LNCaP clone FGC (cell line): Measurements from ENCODE around the gene IL15.

ENCODE experiments used
- DNase-seq: peaks from one replicate; pipeline ENCODE4 v3.0.0-alpha.2; 2011; ENCODE audit warnings: low read depth
- H3K4me3 ChIP-seq: 2 replicates; pipeline ENCODE4 v1.5.1; 2011; ENCODE audit warnings: mild to moderate bottlenecking, low read depth, low read length, control low read depth
- TF ChIP-seq, protein P1 (sequence below): IDR thresholded peaks from 2 replicates; pipeline ENCODE4 v1.5.1; 2012; ENCODE audit warnings: mild to moderate bottlenecking; ENCODE audit not compliant: control insufficient read depth, insufficient read depth; ENCODE audit errors: extremely low read depth

IL15 gene

DNA sequence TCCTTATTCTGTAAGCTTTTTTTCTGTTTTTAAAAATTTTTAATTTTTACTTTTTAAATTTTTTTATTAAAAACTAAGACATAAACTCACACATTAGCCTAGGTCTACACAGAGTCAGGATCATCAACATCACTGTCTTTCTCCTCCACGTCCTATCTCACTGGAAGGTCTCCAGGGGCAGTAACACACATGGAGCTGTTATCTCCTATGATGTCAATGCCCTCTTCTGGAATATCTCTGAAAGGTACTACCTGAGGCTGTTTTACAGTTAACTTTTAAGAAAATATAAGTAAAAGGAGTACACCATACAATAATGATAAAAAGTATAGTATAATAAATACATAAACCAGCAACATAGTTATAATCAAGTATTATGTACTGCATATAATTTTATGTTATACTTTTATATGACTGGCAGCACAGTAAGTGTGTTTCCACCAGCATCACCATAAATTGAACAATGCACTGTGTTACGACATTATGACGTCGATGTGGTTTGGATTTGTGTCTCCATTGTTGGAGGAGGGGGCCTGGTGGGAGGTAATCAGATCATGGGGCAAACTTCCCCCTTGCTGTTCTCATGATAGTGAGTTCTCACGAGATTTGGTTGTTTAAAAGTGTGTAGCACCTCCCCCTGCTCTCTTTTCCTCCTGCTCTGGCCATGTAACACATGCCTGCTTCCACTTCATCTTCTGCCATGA, 21.3 kb downstream of the IL15 start:
- H3K4me3 ChIP-seq = no peak overlapping the region
- DNase-seq = no peak
- TF ChIP-seq, protein P1, sequence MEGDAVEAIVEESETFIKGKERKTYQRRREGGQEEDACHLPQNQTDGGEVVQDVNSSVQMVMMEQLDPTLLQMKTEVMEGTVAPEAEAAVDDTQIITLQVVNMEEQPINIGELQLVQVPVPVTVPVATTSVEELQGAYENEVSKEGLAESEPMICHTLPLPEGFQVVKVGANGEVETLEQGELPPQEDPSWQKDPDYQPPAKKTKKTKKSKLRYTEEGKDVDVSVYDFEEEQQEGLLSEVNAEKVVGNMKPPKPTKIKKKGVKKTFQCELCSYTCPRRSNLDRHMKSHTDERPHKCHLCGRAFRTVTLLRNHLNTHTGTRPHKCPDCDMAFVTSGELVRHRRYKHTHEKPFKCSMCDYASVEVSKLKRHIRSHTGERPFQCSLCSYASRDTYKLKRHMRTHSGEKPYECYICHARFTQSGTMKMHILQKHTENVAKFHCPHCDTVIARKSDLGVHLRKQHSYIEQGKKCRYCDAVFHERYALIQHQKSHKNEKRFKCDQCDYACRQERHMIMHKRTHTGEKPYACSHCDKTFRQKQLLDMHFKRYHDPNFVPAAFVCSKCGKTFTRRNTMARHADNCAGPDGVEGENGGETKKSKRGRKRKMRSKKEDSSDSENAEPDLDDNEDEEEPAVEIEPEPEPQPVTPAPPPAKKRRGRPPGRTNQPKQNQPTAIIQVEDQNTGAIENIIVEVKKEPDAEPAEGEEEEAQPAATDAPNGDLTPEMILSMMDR = peak; percentile 30; the same call in 1 of the 2 replicates

DNA sequence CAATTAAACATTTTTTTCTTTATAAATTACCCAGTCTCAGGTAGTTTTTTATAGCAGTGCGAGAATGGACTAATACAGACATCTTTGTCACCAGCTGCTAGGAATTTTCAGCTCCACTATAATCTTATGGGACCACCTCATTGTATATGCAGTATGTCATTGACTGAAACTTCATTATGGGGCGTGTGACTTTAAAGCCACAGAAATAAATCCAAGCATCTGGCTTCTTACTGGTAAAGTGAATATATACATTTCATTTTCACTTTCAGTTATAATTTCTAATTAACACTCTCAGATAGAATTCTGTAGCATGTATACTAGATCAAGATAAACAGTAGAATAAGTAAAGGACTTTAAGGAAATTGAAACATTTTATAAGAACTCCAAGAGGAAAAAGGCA, 21.9 kb downstream of the IL15 start:
- no peak overlapping the region for H3K4me3 ChIP-seq
- DNase-seq = no peak
- TF ChIP-seq, protein P1 = no peak

DNA sequence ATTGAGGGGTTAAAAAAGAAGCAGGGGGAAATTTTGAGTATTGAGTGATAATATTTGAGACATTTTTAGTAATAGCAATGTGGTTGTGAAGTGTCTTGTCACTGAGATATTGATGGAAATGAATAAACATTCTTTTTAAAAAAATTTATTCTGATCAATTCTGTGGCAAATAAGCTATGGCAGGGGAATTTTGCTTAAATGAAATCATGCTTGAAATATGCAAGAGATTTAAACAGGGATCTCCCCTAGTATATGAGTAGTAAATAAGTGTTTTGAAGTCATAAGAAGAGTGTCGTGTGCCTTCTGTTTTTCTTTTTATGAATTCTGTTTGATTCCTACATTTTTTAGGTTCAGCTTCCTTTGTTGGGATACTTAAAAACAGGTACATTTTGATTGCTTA, 23.2 kb downstream of the IL15 start:
- TF ChIP-seq, protein P1 = no peak
- H3K4me3 ChIP-seq = no peak overlapping the region
- DNase-seq = no peak

DNA sequence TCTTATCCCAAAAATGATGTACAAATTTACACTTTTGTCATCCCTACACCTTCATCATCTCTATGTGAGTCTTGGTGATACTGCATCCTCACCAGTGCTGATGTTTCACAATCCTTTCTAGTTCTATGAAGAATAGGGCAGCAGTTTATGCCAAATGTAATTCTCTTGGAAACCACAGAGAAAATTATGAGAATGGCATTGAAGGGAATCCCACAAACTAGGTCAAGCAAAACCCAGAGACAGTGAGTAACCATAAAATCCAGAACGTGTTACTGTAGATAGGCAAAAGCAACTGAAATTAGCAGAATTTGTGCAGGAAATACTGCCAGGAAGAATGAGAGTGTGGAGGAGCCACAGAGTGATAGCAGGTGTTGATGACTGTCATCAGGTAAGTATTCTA, 24.5 kb downstream of the IL15 start:
- H3K4me3 ChIP-seq = no peak overlapping the region
- TF ChIP-seq, protein P1 = no peak
- no peak for DNase-seq

DNA sequence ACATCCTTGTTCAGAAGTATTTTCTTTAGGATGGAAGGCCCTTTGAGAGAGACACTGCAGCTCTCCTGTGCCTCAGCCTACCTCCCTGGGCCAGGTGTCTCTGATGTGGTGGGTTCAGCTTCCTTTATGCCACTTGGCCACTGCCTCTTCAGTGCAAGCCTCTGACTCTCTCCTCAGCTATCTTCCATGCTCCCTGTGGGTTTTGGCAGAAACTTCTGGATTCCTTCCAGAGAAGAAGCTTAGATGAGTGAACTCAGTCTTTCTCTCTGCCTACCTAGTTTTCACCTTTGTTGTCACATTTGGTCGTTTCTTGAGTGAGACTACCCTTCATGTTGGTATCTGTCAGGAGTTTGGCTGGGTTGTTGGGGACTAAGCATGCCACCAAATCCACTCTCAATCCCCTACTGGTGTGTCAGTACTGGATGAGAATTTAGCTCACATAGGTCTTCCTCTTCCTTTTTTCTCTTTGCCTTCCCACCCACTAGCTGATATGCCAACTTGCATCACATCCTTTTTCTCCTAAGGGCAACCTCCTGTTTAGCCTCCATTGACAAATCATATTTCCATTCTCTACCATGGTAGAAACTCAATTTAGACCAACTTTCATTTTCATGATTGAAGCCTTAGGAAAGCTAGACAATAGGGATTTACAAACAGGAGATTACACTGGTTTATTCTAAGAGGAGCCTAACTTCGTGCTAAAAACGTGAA, 32.0 kb downstream of the IL15 start:
- no peak overlapping the region for H3K4me3 ChIP-seq
- TF ChIP-seq, protein P1 = no peak
- no peak for DNase-seq

DNA sequence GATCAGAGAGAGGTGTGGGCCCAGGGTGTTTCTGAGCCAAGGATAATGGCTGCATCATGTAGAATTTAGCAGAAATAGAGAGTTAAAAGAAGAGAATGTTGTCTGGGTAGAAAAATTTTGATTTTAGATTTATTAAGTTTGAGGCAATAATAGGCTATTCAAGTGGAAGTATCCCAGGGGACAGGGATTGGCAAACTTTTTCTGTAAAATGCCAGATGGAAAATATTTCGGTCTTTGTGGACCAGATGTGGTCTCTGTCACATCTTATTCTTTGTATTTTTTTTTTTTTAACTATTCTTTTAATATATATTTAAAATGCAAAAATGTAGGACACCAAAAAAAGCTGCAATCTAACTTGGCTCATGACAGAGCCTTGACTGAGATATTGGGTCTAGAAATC, 33.1 kb downstream of the IL15 start:
- DNase-seq = no peak
- TF ChIP-seq, protein P1 = no peak
- H3K4me3 ChIP-seq = no peak overlapping the region
